ENCODE measurements around the gene TMCC3.

- TF ChIP-seq CTCF (IDR thresholded peaks at IDR 0.05; ENCODE audit: insufficient read depth, low read depth, low read length), result no peak
- TF ChIP-seq EZH2 (IDR thresholded peaks at IDR 0.05; ENCODE audit: insufficient read depth, low read length), result no peak
Observed at GRCh38 chr12:94599189-94599588, 51.2 kb downstream of the TMCC3 start.

Data from astrocyte (in vitro differentiated cells and primary cell).